A673 (cell line): ENCODE data around the gene MTMR12. TPM values are rescaled to one million over a fixed set of nuclear protein-coding genes. Genes with fewer than 3 reads are reported as not detected.

Source experiments
- BruUV-seq: library from RNA; stranded (reverse); fragments of 400-500 nt; replicated peaks from 2 replicates; lab custom pipeline; 2021; lab: Mats Ljungman, UMichigan
- CTCF ChIA-PET: fragments of 300-600 bp; sonication (Branson Sonifier 250); formaldehyde crosslinking; loops from one replicate; lab custom pipeline; 2022; ENCODE audit warnings: antibody characterized with exemption; lab: Charles Lee
- POLR2A ChIA-PET: fragments of 300-600 bp; sonication (Branson Sonifier 250); formaldehyde crosslinking; loops from one replicate; lab custom pipeline; 2022; ENCODE audit warnings: antibody characterized with exemption; ENCODE audit not compliant: low non-redundant PET; lab: Charles Lee
- DNase-seq: peaks from one replicate; pipeline ENCODE4 v3.0.0-alpha.2; 2015; ENCODE audit warnings: low spot score
- H3K27ac ChIP-seq: fragments of 200-600 bp; sonication (generic); 2 replicates; pipeline ENCODE4 v1.5.1; 2016; ENCODE audit warnings: mixed run types, low read depth, mild to moderate bottlenecking, mixed read lengths, antibody characterized with exemption, low read length; ENCODE audit not compliant: poor library complexity, severe bottlenecking
- H3K27me3 ChIP-seq: fragments of 200-600 bp; sonication (generic); replicated peaks from 2 replicates; pipeline ENCODE4 v1.6.1; 2017; ENCODE audit warnings: mixed run types, low read depth, mild to moderate bottlenecking, mixed read lengths, antibody characterized with exemption, low read length; ENCODE audit not compliant: insufficient read depth, poor library complexity
- H3K36me3 ChIP-seq: fragments of 200-600 bp; sonication (generic); 2 replicates; pipeline ENCODE4 v1.6.1; 2016; ENCODE audit warnings: mixed run types, mild to moderate bottlenecking, mixed read lengths, antibody characterized with exemption, low read length; ENCODE audit not compliant: insufficient read depth, poor library complexity, severe bottlenecking
- H3K4me1 ChIP-seq: fragments of 200-600 bp; sonication (generic); 2 replicates; pipeline ENCODE4 v1.6.1; 2017; ENCODE audit warnings: mixed run types, mild to moderate bottlenecking, mixed read lengths, antibody characterized with exemption, low read length; ENCODE audit not compliant: insufficient read depth, poor library complexity, severe bottlenecking
- H3K4me3 ChIP-seq: fragments of 200-600 bp; sonication (generic); 2 replicates; pipeline ENCODE4 v1.5.1; 2016; ENCODE audit warnings: low read depth, mixed run types, mild to moderate bottlenecking, mixed read lengths, low read length; ENCODE audit not compliant: poor library complexity, severe bottlenecking
- H3K9me3 ChIP-seq: fragments of 200-600 bp; sonication (generic); 2 replicates; pipeline ENCODE4 v1.6.1; 2016; ENCODE audit warnings: mixed run types, low read depth, mild to moderate bottlenecking, mixed read lengths, antibody characterized with exemption, low read length; ENCODE audit not compliant: poor library complexity, severe bottlenecking
- EZH2 ChIP-seq: fragments of 200-600 bp; sonication (generic); IDR thresholded peaks from 2 replicates; pipeline ENCODE4 v1.6.1; 2017; ENCODE audit warnings: borderline replicate concordance, low read depth, mild to moderate bottlenecking, mixed read lengths, antibody characterized with exemption, low read length; ENCODE audit not compliant: poor library complexity, severe bottlenecking
- intact Hi-C: fragments of 100-400 bp; cut with micrococcal nuclease; formaldehyde crosslinking; loops from one replicate; pipeline ENCODE4 v1.10.0; 2022; ENCODE audit not compliant: unreplicated experiment
- total RNA-seq: library from RNA; stranded (reverse); gene quantifications from 2 replicates; pipeline ENCODE4 v1.2.3, GENCODE V29; 2021
- TF ChIP-seq, protein P1 (sequence below): fragments of 300-800, 200-600 bp; sonication (generic); conservative IDR thresholded peaks from 2 replicates; pipeline ENCODE4 v1.5.1; 2017; ENCODE audit warnings: low read depth, mild to moderate bottlenecking, antibody characterized with exemption, low read length, moderate library complexity, mixed read lengths

MTMR12 gene
- total RNA-seq, 1 experiment from 2014 or later: 35.8 TPM

DNA sequence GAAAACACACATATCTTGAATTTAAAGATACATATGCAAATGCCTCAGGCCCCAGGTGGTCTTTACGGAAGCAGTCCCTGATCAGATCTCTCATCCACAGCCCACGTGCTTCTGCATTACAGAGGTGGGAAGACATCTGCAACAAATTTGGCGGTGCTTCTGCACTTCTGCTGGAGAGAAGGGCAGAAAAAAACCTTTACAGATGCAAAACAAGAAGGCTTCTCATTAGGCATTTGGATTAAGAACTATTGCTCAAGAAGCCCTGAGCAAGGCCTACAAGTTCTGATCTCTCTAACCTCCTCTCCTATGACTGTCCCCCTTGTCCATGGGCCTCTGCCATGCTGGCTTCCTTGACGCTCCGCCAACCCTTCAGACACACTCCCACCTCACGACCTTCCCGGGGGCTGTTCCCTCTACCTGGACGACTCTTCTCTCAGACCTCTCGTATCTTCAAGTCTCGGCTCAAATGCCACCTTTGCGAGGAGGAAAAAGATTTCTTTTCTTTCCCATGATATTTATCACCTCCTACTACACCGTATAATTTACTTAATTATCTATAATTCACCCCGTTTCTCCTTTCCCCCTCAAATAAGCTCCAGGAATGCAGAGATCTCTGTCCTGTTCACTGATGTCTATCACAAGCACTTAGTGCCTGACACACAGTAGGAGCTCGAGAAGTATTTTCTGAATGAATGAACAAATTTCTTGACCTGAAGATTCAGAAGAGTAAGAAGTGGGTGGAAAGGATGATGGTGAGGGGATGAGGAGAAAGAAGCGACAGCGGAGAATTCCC, 1.1 kb downstream of the MTMR12 start:
- CTCF ChIA-PET: no interaction called here

DNA sequence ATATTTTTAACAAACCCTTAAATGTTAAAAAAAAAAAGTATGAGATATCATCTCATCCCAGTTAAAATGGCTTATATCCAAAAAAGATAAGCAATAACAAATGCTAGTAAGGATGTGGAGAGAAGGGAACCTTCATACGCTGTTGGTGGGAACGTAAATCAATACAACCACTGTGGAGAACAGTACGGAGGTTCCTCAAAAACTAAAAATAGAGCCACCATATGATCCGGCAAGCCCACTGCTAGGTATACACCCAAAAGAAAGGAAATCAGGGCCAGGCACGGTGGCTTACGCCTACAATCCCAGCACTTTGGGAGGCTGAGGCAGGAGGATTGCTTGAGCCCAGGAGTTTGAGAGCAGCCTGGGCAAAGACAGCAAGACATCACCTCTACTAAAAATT, 3.0 kb downstream of the MTMR12 start:
- Histone ChIP-seq H3K27me3 (no peaks in the 10 kb centered on the region), H3K36me3 (no peaks in the 10 kb centered on the region), H3K4me3 (no peak overlapping the region), H3K9me3 (no peaks in the 10 kb centered on the region), H3K27ac (no peak overlapping the region), H3K4me1 (peaks cover 15% of the 10 kb centered on the region)
- CTCF ChIA-PET: no interaction called here
- DNase-seq: no peak
- no TSS peak for BruUV-seq
- POLR2A ChIA-PET: no interaction called here
- intact Hi-C loops: no loop called here
- TF ChIP-seq, protein P1, sequence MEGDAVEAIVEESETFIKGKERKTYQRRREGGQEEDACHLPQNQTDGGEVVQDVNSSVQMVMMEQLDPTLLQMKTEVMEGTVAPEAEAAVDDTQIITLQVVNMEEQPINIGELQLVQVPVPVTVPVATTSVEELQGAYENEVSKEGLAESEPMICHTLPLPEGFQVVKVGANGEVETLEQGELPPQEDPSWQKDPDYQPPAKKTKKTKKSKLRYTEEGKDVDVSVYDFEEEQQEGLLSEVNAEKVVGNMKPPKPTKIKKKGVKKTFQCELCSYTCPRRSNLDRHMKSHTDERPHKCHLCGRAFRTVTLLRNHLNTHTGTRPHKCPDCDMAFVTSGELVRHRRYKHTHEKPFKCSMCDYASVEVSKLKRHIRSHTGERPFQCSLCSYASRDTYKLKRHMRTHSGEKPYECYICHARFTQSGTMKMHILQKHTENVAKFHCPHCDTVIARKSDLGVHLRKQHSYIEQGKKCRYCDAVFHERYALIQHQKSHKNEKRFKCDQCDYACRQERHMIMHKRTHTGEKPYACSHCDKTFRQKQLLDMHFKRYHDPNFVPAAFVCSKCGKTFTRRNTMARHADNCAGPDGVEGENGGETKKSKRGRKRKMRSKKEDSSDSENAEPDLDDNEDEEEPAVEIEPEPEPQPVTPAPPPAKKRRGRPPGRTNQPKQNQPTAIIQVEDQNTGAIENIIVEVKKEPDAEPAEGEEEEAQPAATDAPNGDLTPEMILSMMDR: no peak
- no peak for TF ChIP-seq EZH2

More for the DNA sequence above, 1.1 kb downstream of the MTMR12 start:
- Histone ChIP-seq H3K27ac (peak overlapping the region; percentile 93), H3K4me1 (peaks cover 15% of the 10 kb centered on the region), H3K4me3 (peak overlapping the region; percentile 97), H3K27me3 (no peaks in the 10 kb centered on the region), H3K36me3 (no peaks in the 10 kb centered on the region), H3K9me3 (no peaks in the 10 kb centered on the region)
- TSS peak; percentile 55 for BruUV-seq
- POLR2A ChIA-PET: no interaction called here
- TF ChIP-seq EZH2: no peak
- TF ChIP-seq, protein P1: no peak
- peak; percentile 36 for DNase-seq
- intact Hi-C loops: no loop called here

DNA sequence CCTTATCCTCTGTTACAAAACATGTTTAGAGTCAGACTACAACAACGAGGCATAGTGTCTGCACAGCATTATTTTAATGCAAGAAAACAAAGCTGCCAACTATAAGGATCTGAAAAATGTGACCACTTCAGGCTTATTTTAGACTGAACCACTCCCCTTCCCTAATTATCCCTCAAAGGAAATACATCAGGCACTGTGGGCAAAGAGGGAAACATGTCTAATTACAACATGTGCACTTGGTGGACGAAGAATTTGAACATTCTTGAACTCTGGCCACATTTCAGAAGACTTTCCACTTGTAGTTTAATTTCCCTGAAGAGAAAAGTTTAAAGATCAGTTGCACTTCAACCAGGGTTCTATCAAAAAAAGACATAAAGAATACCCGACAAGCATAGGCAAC, 3.8 kb downstream of the MTMR12 start:
- no peaks in the 10 kb centered on the region for H3K27me3 ChIP-seq
- ChIA-PET CTCF (no interaction called here), POLR2A (no interaction called here)
- no TSS peak for BruUV-seq
- no peak for DNase-seq
- no peaks in the 10 kb centered on the region for H3K36me3 ChIP-seq
- intact Hi-C loops: no loop called here
- peaks cover 15% of the 10 kb centered on the region for H3K4me1 ChIP-seq
- no peaks in the 10 kb centered on the region for H3K9me3 ChIP-seq
- H3K4me3 ChIP-seq: no peak overlapping the region
- TF ChIP-seq, protein P1: no peak
- no peak for TF ChIP-seq EZH2
- no peak overlapping the region for H3K27ac ChIP-seq
